PC-9 (cell line): Measurements from ENCODE around the gene CUX1.
"Not testable (repeated sequence)": the region's sequence is repeated elsewhere in the genome, so short reads cannot be mapped to it uniquely, and the experiment has no call there.

Experiments used
- EZH2 ChIP-seq: fragments of 200-600 bp; sonication (generic); IDR thresholded peaks from 2 replicates; pipeline ENCODE4 v1.8.0; 2017; ENCODE audit warnings: antibody characterized with exemption, low read depth
- TF ChIP-seq, protein P1 (sequence below): fragments of 200-600 bp; sonication (generic); conservative IDR thresholded peaks from 2 replicates; pipeline ENCODE4 v1.6.1; 2017; ENCODE audit warnings: mixed run types, antibody characterized with exemption, mild to moderate bottlenecking, moderate library complexity

DNA sequence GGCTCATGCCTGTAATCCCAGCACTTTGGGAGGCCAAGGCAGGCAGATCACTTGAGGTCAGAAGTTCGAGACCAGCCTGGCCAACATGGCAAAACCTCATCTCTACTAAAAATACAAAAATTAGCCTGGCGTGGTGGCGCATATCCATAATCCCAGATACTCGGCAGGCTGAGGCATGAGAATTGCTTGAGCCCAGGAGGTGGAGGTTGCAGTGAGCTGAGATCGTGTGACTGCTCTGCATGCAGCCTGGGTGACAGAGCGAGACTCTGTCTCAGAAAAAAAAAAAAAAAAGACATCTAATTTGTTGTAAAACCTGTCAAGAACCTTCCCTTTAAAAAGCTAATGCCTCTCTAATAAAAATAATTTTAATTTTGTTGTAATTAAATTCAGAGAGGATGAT, 5.2 kb downstream of the CUX1 start:
- TF ChIP-seq, protein P1, sequence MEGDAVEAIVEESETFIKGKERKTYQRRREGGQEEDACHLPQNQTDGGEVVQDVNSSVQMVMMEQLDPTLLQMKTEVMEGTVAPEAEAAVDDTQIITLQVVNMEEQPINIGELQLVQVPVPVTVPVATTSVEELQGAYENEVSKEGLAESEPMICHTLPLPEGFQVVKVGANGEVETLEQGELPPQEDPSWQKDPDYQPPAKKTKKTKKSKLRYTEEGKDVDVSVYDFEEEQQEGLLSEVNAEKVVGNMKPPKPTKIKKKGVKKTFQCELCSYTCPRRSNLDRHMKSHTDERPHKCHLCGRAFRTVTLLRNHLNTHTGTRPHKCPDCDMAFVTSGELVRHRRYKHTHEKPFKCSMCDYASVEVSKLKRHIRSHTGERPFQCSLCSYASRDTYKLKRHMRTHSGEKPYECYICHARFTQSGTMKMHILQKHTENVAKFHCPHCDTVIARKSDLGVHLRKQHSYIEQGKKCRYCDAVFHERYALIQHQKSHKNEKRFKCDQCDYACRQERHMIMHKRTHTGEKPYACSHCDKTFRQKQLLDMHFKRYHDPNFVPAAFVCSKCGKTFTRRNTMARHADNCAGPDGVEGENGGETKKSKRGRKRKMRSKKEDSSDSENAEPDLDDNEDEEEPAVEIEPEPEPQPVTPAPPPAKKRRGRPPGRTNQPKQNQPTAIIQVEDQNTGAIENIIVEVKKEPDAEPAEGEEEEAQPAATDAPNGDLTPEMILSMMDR = not testable (repeated sequence)
- TF ChIP-seq EZH2 = not testable (repeated sequence)
